GDM1 (cell line): ENCODE measurements around the gene OSBPL5.

Source experiments
- DNase-seq: peaks from one replicate; lab custom pipeline; 2025; lab: John Stamatoyannopoulos, UW

Gene OSBPL5

DNA sequence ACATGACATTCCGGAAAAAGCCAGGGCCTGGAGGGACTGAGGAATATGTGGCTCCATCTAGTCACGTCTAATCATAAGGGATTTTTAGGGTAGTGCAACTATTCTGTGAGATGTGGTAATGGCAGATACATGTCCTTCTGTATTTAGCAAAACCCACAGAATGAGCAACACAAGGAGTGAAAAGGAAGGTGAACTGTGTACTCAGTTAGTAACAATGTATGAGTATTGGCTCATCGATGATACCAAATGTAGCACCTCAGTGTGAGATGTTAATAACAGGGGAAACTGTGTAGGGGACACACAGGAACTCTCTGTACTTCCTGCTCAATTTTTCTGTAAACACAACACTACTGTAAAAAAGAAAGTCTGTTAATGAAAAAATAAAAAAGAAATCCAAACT, 65.9 kb downstream of the OSBPL5 start:
- DNase-seq, result no peak

DNA sequence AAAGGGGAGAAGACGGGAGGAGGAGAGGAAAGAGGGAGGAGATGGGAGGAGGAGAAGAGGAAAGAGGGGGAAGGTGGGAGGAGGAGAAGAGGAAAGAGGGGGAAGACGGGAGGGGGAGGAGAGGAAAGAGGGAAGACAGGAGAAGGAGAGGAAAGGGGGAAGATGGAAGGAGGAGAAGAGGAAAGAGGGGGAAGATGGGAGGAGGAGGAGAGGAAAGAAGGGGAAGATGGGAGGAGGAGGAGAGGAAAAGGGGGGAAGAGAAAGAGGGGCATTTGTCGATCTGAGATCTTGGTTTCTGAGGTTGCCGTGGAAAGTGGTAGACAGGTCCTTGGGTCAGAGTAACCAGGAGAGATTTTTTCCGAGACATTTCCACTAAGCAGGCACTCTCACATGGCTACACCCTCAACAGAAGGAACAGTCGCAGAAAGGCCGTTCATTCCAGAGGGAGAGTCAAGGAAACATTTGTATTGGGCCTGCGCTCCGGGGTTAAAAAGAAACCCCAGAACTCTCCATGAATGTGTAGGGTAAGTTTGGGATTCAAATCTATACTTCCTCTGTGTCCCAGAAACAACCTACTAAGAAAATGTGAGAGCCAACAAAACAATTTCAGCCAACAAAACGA, 68.1 kb downstream of the OSBPL5 start:
- DNase-seq, result no peak

DNA sequence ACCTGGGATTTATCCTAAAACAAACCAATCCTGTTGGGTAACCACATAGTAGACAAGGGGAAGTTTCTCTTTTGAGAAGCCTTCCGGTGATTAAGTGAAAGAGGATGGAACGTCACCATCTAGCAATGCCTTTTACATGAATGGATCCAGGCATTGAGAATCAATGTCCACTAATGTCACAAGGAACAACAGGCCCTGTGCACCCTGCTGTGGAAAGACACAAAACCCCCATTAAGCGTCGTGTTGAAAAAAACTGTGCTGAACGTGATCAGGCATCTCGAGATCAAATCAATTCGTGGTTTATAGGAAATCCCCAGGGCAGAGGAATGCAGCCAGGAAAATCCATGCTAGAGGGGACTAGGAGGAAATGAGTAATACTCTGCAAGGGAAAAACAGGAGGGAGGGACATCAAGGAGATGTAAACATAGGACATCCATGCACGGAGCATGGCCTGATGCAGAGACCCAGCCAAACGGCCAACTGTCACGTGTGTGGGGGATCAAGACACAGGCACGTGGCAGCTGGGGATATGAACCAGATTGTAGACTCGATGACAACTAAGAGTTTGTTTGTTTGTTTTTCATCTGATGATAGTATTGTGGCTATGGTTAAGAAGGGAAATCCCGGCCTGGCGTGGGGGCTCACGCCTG, 69.3 kb downstream of the OSBPL5 start:
- DNase-seq, result no peak

DNA sequence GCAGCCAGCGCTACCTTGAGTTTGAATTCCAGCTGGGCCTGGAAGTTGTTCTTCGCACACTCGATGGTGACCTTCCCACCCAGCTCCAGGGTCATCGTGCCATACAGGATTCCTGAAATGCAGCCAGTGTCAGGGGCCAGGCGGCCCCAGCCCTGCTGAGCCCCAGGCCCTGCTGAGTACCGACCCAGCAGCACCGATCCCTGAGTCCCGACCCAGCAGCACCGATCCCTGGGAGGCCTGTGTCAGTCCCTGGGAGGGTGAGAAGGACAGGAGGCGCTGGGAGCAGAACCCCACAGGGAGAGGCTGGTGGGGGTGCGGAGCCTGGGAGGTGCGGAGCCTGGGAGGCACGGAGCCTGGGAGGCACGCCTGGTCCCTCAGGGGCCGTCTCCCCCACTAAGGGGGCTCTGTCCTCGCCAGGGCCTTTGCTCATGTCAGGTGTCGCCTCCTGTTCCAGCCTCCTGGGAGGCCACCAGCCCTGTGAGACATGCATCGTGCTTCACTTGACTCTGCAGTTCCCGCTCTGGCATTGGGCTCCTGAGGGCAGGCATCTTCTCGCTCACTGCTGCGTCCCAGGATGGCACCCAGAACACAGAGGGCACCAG, 70.8 kb downstream of the OSBPL5 start:
- DNase-seq, result no peak

DNA sequence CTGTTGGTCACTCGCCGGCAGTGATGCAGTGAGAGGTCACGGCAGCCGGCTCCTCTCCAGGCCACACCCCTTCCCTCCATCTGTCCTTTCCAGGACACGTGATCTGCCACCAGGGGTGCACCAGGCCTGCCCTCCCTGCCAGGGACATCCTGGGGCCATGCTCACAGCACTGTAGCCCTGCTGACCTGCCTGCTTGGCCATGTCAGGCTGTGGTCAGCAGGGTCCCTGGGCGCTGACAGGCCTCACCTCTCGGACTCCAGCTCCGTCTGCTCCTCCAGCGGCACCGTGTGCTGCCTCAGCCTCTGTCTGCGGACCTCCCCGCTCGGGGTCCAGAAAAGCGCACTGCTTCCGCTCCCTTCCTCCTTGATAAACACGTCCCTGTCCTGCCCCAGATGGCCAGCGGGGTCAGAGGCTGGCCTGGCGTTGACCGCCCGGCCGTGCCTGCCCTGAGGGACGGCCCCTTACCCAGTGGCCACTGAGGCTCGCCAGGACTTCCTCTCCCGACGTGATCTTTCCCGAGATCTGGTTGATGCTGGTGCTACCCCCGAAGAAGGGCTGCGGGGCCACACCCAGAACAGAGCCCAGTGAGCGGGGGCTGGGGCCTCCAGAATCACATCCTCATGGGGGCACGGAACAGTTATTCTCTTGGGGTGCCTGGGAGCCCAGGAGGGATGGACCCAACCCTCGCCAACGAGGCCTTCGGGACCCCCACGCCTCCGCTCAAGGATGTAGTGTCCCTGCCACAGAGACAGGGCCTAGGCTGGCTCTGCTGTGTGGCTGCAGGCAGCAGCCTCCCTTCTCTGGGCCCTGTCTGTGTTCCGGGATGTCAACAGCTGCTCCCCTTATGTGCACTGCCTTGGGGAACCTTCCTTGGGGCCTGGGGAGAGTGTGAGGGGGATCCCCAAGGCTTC, 71.6 kb downstream of the OSBPL5 start:
- no peak for DNase-seq

DNA sequence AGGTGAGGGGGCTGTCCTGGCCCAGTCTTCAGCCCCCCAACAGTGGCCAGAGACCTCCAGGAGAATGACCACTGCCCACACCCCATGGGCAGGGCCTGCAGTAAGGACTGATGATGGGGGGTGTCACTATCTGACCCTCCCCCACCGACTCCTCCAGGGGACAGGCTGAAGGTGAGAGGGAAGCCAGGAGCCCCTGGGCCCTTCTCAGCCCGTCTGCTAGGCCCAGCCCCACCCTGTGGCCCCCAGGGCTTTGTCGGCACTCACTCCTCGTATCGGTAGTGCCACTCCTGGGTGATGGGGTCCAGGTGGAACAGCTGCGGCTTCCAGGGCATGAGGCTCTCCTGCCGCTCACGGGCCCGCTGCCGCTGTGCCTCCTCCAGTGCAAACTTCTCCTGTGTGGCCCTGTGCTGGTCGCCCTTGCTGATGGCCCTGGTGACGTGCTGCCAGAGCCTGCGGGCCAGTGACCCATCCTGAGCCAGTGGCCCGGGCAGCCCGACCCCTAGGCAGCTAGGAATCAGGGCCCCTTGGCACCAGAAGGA, 72.4 kb downstream of the OSBPL5 start:
- DNase-seq, result no peak

DNA sequence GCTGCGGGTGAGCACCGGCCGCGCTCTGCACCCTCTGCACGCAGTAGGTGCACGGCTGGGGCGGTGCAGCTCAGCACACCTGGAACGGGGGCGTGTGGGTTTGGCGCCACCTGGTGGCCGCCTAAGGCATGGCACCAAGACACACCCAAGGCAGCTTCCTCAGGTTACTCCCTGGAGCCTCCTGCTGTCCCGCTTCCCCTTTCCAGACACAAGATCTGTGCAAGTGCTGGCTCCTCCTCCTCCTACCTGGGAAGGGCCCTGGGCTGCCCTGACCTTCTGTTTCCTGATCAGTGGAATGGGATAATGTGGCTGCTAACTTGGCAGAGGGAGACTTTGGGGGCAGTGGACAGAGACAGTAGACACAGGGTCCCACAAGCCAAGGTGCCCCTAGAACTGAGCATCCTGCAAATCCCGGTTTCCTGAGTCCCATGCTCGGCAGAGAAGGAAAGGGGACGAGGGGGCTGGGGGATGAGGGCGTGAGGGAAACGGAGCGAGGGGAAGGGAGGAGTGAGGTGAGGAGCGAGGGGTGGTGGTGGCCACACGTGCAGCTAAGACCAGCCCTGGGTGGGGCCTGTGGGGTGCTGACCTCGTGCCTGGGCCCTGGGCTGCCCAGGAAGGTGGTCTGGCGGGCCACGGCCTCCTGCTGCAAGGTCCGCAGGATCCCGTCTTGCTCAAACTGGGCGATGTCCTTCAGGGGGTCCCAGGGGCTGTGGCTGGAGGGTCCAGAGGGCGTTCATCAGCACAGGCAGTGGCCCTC, 73.1 kb downstream of the OSBPL5 start:
- DNase-seq, result peak; percentile 35

DNA sequence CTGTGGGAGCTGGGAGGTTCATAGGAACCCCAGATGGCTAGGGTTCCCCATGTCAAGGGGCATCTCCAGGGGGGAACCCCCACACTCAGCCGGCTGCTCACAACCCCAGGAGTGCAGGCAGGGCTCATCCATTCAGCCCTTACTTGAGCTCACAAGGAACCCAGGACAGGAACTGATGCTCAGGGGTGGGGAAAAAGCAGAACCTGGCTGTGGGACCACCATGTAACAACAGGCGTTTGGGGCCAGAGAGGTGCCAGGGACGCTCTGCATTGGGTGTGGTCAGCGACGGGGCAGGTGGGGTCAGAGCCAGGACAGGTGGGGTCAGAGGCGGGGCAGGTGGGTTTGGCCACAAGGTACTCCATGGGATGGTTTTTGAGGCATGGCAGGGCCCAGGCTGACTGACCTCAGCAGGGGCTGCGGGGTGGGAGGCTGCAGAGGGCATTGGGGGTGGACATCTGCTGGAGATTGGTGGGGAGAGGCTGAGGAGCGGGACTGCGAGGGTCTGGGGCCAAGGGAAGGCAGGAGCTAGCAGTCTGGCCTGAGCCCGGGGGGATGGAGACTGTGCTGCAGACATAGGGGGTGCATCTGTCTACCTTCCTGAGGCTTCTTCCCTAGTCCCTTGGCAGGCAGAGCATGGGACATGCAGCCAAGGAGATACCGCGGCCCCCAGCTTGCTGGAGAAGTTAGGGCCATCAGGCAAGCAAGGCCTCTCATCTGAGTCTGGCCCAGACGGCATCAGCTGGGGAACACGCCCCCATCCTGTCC, 73.8 kb downstream of the OSBPL5 start:
- no peak for DNase-seq

DNA sequence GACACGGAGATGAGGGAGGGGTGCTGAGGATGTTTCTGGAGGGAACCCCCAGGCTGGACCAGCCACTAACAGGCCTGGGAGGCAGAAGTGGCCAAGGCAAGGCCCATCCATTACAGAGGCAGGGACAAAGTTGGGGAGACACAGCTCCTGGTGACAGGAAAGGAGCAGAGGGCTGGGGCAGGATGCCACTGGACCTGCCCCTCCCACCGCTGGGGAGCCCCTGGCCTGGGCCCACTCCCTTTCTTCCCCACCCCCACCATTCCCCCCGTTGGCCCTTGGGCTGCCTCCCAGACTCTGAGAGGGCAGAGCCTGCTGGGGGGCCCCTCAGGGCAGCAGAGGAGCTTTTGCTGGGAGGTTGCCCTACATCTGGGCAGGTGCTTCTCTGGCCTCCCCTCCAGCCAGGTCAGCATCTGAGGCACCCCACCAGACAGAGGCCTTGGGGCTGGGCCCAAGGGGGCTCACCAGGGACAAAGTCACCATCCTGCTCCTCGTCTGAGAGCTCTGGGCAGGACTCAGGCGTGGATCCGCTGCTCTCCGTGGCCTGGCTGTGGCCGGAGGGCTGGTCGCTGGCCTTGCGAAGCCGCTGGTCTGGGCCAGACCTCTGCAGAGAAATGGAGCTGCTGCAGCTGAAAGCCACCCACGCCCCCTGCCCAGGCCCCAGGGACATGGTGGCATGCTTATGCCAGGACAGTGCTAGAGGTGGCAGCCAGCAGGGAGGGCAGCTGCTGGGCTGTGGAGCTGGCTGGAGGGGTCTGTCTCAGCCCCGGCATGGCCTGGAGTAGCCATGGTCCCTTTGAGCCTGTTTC, 74.8 kb downstream of the OSBPL5 start:
- DNase-seq, result no peak

DNA sequence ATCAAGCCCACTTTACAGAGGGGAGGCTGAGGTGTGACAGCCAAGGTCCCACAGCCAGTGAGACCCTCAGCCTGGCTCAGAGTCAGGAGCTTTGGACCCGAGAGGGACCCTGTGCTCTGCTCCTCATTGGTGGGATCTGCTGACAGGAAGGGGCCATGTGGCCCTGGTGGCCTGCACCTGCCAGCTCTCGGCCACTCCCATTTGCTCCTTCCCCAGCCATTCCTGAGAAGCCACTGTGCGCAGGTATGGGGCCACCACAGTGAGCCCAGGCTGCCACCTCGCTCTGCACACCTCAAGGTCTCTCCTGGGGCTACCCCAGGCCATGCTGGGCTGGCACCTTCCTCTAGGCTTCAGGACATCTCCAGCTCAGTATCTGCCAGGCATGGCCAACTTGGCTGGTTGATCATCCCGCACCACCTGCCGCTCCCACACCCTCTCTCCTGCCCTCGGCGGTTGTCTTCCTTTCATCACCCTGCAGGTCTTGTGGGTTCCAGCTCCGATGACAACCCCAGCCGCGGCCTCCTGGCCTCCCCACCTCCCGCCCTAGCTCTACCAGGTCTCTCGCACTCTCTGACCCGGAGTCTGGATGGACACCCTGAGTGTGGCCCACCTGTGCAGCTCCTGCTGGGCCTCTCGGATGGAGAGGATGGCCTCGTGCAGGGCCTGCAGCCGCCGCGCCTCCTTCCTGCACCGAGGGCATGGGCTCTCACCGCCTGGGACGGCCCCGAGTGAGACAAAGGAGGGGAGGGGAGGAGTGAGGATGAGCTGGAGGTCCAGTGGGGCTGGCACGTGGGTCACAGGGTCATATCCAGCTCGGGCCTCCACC, 75.7 kb downstream of the OSBPL5 start:
- no peak for DNase-seq

DNA sequence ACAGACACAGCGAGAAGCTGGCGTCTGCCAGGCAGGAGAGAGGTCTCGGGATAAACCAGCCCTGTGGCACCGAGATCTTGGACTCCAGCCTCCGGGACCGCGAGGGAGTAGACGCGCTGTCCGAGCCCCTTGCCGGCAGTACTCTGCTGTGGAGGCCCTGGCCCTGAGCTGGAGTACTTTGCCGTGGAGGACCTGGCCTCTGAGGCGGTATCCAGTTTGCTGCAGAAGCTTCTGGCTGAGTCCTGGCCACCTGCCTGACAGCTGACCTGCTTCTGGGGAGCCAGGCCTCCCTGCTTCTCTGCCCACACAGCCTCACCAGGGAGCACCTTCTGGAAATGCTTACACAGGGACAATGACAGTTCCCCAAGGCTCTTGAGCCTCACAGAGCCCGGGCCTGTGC, 76.3 kb downstream of the OSBPL5 start:
- DNase-seq, result no peak

DNA sequence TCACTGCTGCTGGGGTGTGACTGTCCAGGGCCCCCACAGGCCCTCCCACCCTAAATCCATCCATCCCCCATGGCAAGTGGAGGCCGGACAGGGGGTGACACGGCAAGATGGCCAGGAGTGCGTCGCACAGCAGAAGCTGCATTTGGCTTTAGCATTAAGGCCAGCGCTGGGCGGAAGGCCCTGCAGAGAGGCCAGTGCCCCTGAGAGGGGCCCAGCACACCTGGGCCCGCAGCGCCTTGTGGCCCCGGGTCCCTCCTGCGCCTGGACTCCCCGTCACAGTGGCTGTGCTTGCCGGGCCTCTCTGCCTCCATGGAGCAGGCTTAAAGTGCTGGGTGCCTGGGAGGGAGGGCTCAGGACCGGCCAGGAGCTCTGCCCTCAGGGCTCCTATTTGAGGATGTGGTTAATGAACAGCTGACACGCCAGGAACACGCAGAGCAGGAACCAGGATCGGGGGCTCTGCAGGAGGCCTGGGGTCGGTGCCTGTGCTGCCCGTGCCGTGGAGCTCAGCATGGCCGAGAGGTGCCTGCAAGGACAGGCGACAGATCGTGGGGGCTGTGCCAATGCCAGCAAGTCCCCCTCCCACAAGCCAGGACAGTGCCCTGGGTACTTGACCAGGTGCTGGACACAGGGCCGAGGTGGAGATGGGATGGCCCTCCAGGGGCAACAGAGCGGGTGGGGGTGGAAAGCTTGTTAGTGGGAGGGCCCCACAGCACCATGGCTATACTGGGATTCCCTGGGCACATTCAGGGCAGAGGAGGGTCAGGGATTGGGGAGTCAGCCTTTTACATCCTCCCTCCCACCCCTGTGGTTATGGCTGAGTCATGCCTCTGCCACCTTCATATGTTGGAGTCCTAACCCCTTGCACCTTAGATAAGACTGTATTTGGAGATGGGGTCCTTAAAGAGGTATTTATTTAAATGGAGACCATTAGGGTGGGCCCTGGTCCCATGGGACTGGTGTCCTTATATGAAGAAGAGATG, 77.0 kb downstream of the OSBPL5 start:
- no peak for DNase-seq

DNA sequence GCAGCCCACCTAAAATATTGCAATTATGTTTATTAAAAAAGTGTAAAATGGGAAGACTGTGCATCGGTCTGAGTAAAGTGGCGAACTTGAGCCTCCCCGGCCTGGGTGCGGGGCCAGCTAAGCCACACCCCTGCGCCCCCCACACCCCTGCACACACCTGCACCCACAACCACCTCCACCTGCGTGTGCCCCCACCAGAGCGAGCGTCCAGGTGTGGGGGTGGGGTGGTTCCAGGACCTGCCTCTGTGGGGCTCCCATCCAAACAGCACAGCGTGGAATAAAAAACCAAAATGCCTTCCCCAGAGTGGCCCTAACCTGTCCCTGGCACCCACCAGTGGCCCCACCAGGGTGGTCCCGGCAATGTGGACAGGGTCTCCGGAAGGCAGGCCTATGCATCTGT, 77.7 kb downstream of the OSBPL5 start:
- DNase-seq, result no peak

DNA sequence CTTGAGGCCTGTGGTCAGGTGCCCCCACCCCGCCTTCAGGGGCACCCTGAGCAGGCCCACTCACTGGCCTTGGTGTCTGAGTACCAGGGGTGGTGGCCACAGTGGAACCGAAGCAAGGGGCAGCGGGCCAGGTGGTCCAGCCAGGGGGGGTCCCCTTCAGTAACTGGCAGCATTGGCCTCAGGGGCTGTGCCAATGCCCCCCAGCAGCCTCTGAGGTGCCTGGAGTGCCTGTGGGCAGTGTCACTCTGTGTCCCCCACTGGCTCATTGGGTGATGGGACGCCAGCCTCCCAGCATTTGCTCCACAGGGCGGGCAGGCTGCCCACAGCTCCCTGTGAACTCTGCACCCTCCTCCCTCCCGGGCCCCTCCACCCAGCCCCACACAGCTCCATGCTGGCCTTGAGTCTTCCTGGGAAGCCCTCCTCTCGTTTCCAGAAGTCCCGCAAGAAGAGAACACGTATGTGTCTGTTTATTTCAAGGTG, 78.4 kb downstream of the OSBPL5 start:
- DNase-seq, result no peak

DNA sequence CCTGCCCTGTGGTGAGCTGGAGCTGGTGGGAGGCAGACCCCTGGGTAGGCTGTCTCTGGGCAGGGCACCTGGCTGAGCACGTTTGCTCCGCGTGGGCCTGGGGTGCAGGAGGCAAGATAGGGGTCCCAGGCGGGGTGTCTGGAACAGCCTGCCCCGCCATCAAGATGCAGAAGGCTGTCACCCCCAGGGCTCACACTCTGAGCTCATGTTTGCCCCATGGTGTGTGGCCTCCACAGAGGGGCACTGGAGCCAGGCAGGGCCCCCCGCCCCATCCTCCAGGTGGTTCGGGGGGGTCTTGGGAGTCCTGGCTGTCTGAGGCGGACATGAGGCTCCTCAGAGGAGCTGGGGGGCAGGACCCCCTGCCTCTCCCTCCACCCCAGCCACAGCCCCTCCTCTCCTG, 79.0 kb downstream of the OSBPL5 start:
- no peak for DNase-seq

DNA sequence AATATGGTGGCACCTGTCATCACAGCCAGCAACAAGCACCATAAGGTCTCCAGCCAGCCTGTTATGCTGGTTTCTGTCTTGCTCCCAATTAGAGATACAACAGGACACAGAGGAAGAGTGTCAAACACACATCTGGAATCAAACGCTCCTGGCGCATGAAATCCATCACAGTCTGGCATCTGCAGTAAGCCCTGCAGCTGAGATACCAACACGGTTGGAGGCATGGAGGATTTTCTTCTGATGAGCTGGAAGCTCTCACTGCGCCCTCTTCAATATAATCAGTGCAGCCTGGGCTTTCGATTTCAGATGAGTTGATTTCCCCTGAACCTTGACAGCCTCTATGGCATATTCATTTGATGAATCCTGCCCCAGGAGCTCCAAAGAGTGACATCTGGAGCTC, 80.1 kb downstream of the OSBPL5 start:
- DNase-seq, result no peak

DNA sequence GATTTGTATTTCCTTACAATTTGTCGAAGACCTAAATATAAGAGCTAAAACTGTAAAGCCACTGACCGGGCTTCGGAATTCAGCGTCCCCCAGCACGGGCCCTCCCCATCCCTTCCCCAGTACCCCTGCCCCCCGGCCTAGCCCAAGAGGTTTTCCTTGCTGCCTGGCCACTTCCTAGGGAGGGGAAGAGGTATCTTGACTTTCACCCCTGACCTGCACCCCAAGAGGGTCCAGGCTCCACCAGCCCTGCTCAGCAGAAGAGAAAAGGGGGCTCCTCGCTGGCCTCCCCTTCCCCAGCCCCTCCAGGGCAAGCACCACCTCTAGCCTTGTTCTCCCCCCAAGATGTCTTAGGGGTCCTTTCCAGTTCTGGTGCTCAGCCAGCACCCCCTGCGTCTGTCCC, 81.8 kb downstream of the OSBPL5 start:
- no peak for DNase-seq

DNA sequence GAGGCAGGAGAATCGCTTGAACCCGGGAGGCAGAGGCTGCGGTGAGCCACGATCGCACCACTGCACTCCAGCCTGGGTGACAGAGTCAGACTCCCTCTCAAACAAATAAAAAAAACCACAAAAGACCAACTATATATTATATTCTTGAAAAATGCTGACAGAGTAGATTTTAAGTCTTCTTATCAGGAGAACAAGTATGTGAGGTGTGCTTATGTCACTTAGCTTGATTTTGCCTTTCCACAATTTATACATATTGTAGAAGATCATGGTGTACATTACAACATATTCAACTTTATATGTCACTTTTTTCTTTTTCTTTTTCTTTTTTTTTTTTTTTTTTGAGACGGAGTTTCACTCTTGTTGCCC, 83.7 kb downstream of the OSBPL5 start:
- DNase-seq, result no peak
